DLD1 (cell line): ENCODE measurements around the gene DDX4.
"Not testable (repeated sequence)": the region's sequence is repeated elsewhere in the genome, so short reads cannot be mapped to it uniquely, and the experiment has no call there.

Experiments used
- in situ Hi-C: cut with HindIII; loops from 2 replicates; pipeline ENCODE4 v1.10.0; 2017; ENCODE audit warnings: low sequenced_read_pairs

DDX4 gene

GRCh38 chr5:55737793-55738192 lies at the start of gene DDX4:
Gene DDX4 (plus strand): TSS chr5:55738061. CDS start chr5:55738964, 903 bp downstream.
- in situ Hi-C loops = no loop called here

GRCh38 chr5:55691265-55692105 lies 46.4 kb upstream of the DDX4 start:
- in situ Hi-C loops = no loop called here

- in situ Hi-C loops = no loop called here
These were observed 45.8 kb upstream of the DDX4 start for GRCh38 chr5:55692106-55692417.

- in situ Hi-C loops = no loop called here
These were observed 45.4 kb upstream of the DDX4 start for GRCh38 chr5:55692509-55692908.

- in situ Hi-C loops = no loop called here
These were observed 43.6 kb upstream of the DDX4 start for GRCh38 chr5:55694152-55694830.

GRCh38 chr5:55696704-55697103 lies 41.2 kb upstream of the DDX4 start:
- in situ Hi-C loops = not testable (repeated sequence)

GRCh38 chr5:55699041-55699688 lies 38.7 kb upstream of the DDX4 start:
- in situ Hi-C loops = no loop called here

GRCh38 chr5:55700745-55701144 lies 37.1 kb upstream of the DDX4 start:
- in situ Hi-C loops = no loop called here

GRCh38 chr5:55701462-55702103 lies 36.3 kb upstream of the DDX4 start:
- in situ Hi-C loops = no loop called here

DNA sequence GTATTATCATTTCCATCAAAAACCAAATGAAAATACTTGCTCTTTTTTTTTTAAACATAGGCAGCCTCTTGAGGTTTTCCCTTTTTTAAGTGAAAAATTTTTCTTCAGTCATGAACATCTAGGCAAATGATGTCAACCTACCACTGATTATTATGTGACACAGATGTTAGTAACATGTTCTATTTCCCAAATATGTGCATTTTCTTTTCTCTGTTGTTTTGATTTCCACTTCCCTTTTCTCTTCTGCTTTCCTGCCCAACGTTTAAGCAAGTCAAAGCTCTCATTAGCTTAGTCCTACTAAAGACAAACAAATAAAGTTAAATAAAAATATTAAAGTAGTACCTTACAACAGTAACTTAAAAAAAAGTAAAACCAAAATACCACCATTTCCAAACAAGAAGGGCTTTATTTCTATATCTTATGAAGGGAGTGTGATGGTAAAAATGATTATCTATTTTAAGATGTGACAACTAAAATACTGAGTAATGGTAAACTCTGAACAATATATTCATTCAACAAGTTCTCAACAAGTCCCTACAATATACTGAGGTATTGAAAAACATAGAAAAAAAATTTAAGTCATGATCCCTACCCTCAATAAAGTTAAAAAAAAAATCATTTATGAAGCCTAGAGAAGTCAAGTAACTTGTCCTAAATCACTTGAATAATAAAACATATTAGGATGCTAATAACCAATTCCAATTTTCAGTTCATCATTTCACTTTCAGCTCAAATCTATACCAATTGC lies 35.1 kb upstream of the DDX4 start:
- in situ Hi-C loops = no loop called here

DNA sequence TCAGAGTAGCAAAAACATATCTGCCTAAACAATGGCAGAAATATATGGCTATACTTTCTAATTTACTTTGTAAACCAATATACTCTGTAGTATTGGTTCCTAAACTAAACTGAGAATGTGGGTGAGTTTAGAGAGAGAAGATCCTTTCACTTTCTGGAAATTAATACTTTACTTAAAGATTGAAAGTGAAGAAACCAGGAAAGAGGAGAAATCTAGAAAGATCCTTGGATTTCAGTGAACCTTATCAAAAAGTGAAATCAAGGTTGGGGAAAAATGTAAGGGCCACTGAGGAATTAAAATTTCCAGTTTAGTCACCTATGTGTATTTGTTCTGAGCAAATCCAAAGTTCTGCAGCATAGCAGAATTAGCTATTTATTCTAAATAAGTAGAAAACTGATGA lies 31.6 kb upstream of the DDX4 start:
- in situ Hi-C loops = no loop called here

- in situ Hi-C loops = no loop called here
These were observed 29.1 kb upstream of the DDX4 start for GRCh38 chr5:55708732-55709131.

DNA sequence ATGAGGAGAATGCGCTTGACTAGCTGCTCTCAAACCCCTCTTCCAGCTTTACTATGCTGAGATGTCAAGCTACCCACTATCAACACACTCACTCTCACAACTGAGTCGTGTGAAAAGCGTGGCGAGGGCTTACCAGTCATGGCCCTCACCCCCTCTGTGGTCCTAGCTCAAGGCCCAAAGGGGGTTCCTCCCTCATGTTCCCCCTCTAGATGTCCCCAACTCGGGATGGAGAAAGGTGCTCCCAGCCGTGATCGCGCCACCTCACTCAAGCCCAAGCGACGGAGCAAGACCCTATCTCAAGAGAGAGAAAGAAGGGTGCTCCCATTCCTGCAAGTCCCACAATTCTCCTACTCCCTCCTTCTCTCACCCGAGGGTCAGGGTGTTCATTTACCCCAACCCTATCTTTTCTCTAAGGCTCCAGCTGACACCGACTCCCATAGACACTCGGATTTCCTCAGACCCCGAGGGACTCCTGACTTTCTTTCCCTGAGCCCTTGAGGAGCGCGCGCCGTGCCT lies 26.3 kb upstream of the DDX4 start:
- in situ Hi-C loops = no loop called here

GRCh38 chr5:55712023-55712859 lies 25.6 kb upstream of the DDX4 start, which contains the start of gene SLC38A9:
Gene SLC38A9 (minus strand): TSS chr5:55712324. CDS start chr5:55697958, 14,366 bp downstream.
- in situ Hi-C loops = no loop called here

DNA sequence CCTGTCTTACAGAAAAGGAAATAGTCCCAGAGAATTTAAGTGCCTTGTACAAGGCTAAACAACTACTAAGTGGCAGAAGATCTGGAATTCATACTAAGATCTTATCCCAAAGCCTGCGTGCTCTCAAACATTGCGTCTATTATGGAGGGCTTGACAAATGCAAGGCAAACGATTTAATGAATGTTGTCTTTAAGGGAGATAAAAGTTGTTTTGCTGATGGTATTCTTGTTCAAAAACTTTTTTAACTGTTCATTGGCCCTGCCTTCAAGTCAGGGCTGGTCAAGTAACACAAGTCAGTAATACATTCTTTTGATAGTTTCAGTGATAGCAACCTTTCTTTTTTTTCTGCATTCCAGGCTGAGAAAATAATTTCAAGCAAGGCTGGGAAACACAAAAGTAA lies 24.0 kb upstream of the DDX4 start:
- in situ Hi-C loops = no loop called here

DNA sequence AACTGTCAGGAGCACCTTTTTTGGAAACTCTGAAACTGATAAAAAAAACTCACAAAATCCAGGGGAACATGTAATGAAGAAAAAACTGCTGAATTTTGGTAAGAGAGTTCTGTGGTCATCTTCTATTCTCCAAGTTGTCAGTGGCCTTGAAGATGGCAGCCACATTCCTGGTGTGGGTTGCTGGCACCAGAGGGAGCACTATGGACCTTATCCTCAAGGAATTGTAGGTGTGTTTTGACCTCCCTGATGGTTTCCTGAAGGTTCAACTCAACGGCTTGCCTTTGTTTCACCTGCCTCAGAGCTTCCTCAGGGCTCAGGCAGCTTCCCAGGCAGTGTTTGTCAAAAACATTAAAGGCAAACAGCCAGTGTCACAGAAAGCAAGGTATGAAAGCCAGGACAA lies 23.5 kb upstream of the DDX4 start:
- in situ Hi-C loops = no loop called here

- in situ Hi-C loops = no loop called here
These were observed 23.1 kb upstream of the DDX4 start for GRCh38 chr5:55714749-55715148.

DNA sequence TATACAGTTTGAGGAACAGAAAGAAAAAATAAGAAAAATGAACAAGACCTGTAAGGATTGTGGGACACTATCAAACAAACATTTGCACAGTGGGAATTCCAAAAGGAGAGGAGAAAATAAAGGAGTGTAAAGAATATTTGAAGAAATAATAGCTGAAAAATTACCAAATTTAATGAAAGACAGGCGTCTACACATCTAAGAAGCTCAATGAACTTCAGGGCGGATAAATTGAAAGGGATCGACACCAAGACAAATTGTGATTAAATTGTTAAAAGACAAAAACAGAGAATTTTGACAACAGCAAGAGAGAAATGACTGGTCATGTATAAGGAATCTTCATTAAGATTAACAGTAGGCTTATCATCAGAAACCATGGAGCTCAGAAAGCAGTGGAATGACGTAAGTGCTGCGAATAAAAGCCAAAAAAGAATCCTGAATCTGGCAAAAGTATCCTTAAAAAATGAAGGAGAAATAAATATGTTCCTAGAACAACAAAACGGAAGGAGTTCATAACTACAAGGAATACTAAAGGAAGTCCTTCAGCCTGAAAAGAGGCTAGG lies 22.3 kb upstream of the DDX4 start:
- in situ Hi-C loops = no loop called here

GRCh38 chr5:55719026-55719425 lies 18.8 kb upstream of the DDX4 start:
- in situ Hi-C loops = not testable (repeated sequence)
